Measurements from ENCODE around the gene DNLZ.
"Not testable (repeated sequence)": the region's sequence is repeated elsewhere in the genome, so short reads cannot be mapped to it uniquely, and the experiment has no call there.

The DNLZ gene

DNA sequence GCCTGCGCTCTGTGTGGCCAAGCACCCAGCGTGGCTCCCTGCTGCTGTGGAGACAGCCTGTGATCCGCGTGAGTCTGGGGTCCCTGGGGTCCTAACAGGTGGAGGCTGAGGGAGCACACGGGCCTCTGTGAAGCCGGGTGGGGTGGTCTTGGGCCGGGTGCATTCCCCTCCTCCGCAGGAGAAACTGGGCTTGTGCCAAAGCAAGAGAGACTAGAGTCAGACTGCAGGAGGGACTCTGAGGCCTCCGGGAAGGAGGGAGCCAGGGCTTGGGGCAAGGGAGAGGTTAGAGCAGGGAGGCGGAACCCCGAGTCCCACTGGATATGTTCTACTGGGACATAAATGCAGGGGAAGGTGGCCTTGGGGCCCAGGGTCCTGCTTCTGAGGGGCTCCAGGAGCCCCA, 10.5 kb downstream of the DNLZ start:
- CTCF ChIA-PET = no interaction called here
- Histone ChIP-seq H3K36me3 (ENCODE audit: control insufficient read depth in 2 of 2, insufficient read depth in 1 of 2, low read length in 2 of 2) (peaks cover 0 to 27% of the 10 kb centered on the region in 2 experiments; a peak in 1 of 3 replicates), H3K4me1 (ENCODE audit: control insufficient read depth, insufficient read depth, low read length) (no peaks in the 10 kb centered on the region)

DNA sequence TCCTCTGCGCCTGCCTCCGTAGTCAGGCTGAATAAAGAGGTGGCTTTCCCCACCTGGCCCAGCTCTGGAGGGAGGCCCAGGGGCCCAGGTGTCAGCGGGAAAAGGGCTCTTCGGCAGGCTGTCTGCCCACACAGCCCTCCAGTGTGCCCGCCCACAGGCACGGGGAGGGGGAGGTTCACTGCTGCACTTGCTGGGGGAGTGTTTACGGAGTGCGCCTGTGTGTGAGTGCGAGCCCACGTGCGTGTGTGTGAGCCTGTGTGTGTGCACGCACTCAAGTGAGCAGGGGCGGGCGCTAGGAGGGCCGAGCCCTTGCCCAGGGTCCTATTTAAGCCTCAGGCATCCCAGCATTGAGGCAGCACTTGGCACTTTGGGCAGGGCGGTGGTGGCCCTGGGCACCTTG, 10.9 kb downstream of the DNLZ start:
- Histone ChIP-seq H3K4me1 (ENCODE audit: control insufficient read depth, insufficient read depth, low read length) (no peaks in the 10 kb centered on the region), H3K4me3 (ENCODE audit: low read depth, low read length) (no peak overlapping the region), H3K9me3 (ENCODE audit: control insufficient read depth, insufficient read depth, low read depth, low read length) (no peaks in the 10 kb centered on the region), H3K36me3 (ENCODE audit: control insufficient read depth in 2 of 2, insufficient read depth in 1 of 2, low read length in 2 of 2) (peaks cover 0 to 23% of the 10 kb centered on the region in 2 experiments; a peak in 1 of 3 replicates), H3K27ac (ENCODE audit: extremely low read depth, low read depth, low read length) (no peak overlapping the region)
- ChIA-PET CTCF (no interaction called here), POLR2A (interaction anchor here (1.6 kb wide), 1 partner anchor 11 kb away, joined by 7 read pairs; the partner anchor contains the start of gene DNLZ)
- TF ChIP-seq ZFP69B (tag by site-specific recombination; IDR thresholded peaks at IDR 0.05) = no peak
- no peak for TF ChIP-seq RBAK (tag by site-specific recombination; IDR thresholded peaks at IDR 0.05)
- peak; percentile 91 for TF ChIP-seq ZBTB8A (tag by site-specific recombination; IDR thresholded peaks at IDR 0.05)
- TF ChIP-seq ZNF701 (tag by site-specific recombination; IDR thresholded peaks at IDR 0.05) = no peak
- TF ChIP-seq SP2 (tag by site-specific recombination; IDR thresholded peaks at IDR 0.05) = peak; percentile 59
- no peak for TF ChIP-seq ZNF404 (tag by site-specific recombination; IDR thresholded peaks at IDR 0.05)
- TF ChIP-seq EGR2 (tag by site-specific recombination; IDR thresholded peaks at IDR 0.05; ENCODE audit: low read depth) = peak; percentile 98
- no peak for TF ChIP-seq ZNF747 (tag by site-specific recombination; IDR thresholded peaks at IDR 0.05)
- TF ChIP-seq ZFHX2 (tag by site-specific recombination; conservative IDR thresholded peaks at IDR 0.05) = peak; percentile 99
- TF ChIP-seq KLF10 (tag by site-specific recombination; IDR thresholded peaks at IDR 0.05) = no peak
- TF ChIP-seq, protein P1, sequence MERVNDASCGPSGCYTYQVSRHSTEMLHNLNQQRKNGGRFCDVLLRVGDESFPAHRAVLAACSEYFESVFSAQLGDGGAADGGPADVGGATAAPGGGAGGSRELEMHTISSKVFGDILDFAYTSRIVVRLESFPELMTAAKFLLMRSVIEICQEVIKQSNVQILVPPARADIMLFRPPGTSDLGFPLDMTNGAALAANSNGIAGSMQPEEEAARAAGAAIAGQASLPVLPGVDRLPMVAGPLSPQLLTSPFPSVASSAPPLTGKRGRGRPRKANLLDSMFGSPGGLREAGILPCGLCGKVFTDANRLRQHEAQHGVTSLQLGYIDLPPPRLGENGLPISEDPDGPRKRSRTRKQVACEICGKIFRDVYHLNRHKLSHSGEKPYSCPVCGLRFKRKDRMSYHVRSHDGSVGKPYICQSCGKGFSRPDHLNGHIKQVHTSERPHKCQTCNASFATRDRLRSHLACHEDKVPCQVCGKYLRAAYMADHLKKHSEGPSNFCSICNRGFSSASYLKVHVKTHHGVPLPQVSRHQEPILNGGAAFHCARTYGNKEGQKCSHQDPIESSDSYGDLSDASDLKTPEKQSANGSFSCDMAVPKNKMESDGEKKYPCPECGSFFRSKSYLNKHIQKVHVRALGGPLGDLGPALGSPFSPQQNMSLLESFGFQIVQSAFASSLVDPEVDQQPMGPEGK (tag by site-specific recombination; IDR thresholded peaks at IDR 0.05) = peak; percentile 41; the same call in 1 of the 2 replicates
- TF ChIP-seq, protein P2, sequence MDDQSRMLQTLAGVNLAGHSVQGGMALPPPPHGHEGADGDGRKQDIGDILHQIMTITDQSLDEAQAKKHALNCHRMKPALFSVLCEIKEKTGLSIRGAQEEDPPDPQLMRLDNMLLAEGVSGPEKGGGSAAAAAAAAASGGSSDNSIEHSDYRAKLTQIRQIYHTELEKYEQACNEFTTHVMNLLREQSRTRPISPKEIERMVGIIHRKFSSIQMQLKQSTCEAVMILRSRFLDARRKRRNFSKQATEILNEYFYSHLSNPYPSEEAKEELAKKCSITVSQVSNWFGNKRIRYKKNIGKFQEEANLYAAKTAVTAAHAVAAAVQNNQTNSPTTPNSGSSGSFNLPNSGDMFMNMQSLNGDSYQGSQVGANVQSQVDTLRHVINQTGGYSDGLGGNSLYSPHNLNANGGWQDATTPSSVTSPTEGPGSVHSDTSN (CRISPR knock-in tag; IDR thresholded peaks at IDR 0.05) = no peak
- 0 out of 2 replicates have a peak, but pooled peaks have one; percentile 45 for TF ChIP-seq ZNF600 (tag by site-specific recombination; IDR thresholded peaks at IDR 0.05)
- no peak for TF ChIP-seq ZNF623 (tag by site-specific recombination; IDR thresholded peaks at IDR 0.05)
- TF ChIP-seq, protein P3, sequence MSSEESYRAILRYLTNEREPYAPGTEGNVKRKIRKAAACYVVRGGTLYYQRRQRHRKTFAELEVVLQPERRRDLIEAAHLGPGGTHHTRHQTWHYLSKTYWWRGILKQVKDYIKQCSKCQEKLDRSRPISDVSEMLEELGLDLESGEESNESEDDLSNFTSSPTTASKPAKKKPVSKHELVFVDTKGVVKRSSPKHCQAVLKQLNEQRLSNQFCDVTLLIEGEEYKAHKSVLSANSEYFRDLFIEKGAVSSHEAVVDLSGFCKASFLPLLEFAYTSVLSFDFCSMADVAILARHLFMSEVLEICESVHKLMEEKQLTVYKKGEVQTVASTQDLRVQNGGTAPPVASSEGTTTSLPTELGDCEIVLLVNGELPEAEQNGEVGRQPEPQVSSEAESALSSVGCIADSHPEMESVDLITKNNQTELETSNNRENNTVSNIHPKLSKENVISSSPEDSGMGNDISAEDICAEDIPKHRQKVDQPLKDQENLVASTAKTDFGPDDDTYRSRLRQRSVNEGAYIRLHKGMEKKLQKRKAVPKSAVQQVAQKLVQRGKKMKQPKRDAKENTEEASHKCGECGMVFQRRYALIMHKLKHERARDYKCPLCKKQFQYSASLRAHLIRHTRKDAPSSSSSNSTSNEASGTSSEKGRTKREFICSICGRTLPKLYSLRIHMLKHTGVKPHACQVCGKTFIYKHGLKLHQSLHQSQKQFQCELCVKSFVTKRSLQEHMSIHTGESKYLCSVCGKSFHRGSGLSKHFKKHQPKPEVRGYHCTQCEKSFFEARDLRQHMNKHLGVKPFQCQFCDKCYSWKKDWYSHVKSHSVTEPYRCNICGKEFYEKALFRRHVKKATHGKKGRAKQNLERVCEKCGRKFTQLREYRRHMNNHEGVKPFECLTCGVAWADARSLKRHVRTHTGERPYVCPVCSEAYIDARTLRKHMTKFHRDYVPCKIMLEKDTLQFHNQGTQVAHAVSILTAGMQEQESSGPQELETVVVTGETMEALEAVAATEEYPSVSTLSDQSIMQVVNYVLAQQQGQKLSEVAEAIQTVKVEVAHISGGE (tag by site-specific recombination; conservative IDR thresholded peaks at IDR 0.05; ENCODE audit: low read depth) = peak; percentile 48; the same call in 1 of the 2 replicates
- no peak for TF ChIP-seq ZNF394 (tag by site-specific recombination; IDR thresholded peaks at IDR 0.05; ENCODE audit: borderline replicate concordance)

More for the DNA sequence above, 10.5 kb downstream of the DNLZ start:
- H3K27ac ChIP-seq (ENCODE audit: extremely low read depth, low read depth, low read length) = no peak overlapping the region
- no peaks in the 10 kb centered on the region for H3K9me3 ChIP-seq (ENCODE audit: control insufficient read depth, insufficient read depth, low read depth, low read length)
- no peak overlapping the region for H3K4me3 ChIP-seq (ENCODE audit: low read depth, low read length)
- POLR2A ChIA-PET = interaction anchor here (1.7 to 1.9 kb wide), 2 partner anchors 10 to 13 kb away, joined by 3 to 18 read pairs; partner anchors contain the start of gene DNLZ
- TF ChIP-seq ZNF600 (tag by site-specific recombination; IDR thresholded peaks at IDR 0.05) (0 out of 2 replicates have a peak, but pooled peaks have one; percentile 6), ZNF768 (tag by site-specific recombination; IDR thresholded peaks at IDR 0.05) (no peak)

DNA sequence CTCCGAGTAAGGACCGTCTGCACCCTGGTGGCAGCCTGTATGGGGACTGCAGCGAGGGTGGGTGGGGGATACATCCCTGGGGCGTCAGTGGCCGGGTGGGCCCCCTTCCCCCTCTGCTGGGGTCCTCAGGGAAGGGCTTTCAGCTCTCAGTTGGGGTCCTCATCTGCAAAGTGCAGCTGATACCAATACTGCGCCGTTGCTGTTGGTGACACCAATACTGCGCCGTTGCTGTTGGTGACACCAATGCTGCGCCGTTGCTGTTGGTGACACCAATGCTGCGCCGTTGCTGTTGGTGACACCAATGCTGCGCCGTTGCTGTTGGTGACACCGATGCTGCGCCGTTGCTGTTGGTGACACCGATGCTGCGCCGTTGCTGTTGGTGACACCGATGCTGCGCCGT, 11.7 kb downstream of the DNLZ start:
- not testable (repeated sequence) for H3K27ac ChIP-seq (ENCODE audit: extremely low read depth, low read depth, low read length); H3K4me3 ChIP-seq (ENCODE audit: low read depth, low read length); H3K4me1 ChIP-seq (ENCODE audit: control insufficient read depth, insufficient read depth, low read length); H3K9me3 ChIP-seq (ENCODE audit: control insufficient read depth, insufficient read depth, low read depth, low read length)
- peaks cover 0 to 14% of the 10 kb centered on the region in 2 experiments; a peak in 1 of 3 replicates for H3K36me3 ChIP-seq (ENCODE audit: control insufficient read depth in 2 of 2, insufficient read depth in 1 of 2, low read length in 2 of 2)
- ChIA-PET CTCF (interaction anchor here (0.6 to 1.1 kb wide), 3 partner anchors 12 to 748 kb away, joined by 3 read pairs; partner anchors contain the start of gene DNLZ), POLR2A (interaction anchor here (1.6 kb wide), 1 partner anchor 11 kb away, joined by 7 read pairs; the partner anchor contains the start of gene DNLZ)
